PC-9 (cell line): ENCODE measurements around the gene IL1R2. TPM values are rescaled to one million over a fixed set of nuclear protein-coding genes. Genes with fewer than 3 reads are reported as not detected.

Source experiments
- BruUV-seq: library from RNA; stranded (reverse); fragments of 400-500 nt; replicated peaks from 2 replicates; lab custom pipeline; 2021; lab: Mats Ljungman, UMichigan
- CTCF ChIA-PET: fragments of 300-600 bp; sonication (Branson Sonifier 250); formaldehyde crosslinking; loops from one replicate; lab custom pipeline; 2022; ENCODE audit warnings: antibody characterized with exemption; lab: Charles Lee
- POLR2A ChIA-PET: fragments of 300-600 bp; sonication (Branson Sonifier 250); formaldehyde crosslinking; loops from one replicate; lab custom pipeline; 2022; ENCODE audit warnings: antibody characterized with exemption; ENCODE audit not compliant: unreplicated experiment; lab: Charles Lee
- DNase-seq, 2 experiments: peaks; one replicate each; pipeline versions ENCODE4 v3.0.0 to v3.0.0-alpha.2; 2015 to 2022; ENCODE audit warnings: mixed read lengths in 1 of 2
- H2AFZ ChIP-seq: fragments of 200-600 bp; sonication (generic); 2 replicates; pipeline ENCODE4 v1.8.1; 2017; ENCODE audit warnings: antibody characterized with exemption
- H3F3A ChIP-seq: fragments of 200-600 bp; sonication (generic); 2 replicates; pipeline ENCODE4 v1.8.1; 2017; ENCODE audit warnings: antibody characterized with exemption, mild to moderate bottlenecking, low read depth; ENCODE audit not compliant: insufficient read depth
- H3K27ac ChIP-seq: fragments of 200-600 bp; sonication (generic); 2 replicates; pipeline ENCODE4 v1.6.1; 2016; ENCODE audit warnings: mixed run types
- H3K27me3 ChIP-seq: fragments of 200-600 bp; sonication (generic); 2 replicates; pipeline ENCODE4 v1.6.1; 2016; ENCODE audit warnings: low read depth, mixed run types; ENCODE audit not compliant: insufficient read depth
- H3K36me3 ChIP-seq: fragments of 200-600 bp; sonication (generic); 2 replicates; pipeline ENCODE4 v1.6.1; 2016; ENCODE audit warnings: low read depth, mixed run types
- H3K4me1 ChIP-seq: fragments of 200-600 bp; sonication (generic); replicated peaks from 2 replicates; pipeline ENCODE4 v1.6.1; 2016; ENCODE audit warnings: mixed run types; ENCODE audit not compliant: insufficient read depth
- H3K4me2 ChIP-seq: fragments of 200-600 bp; sonication (generic); 2 replicates; pipeline ENCODE4 v1.6.1; 2017; ENCODE audit warnings: mixed run types
- H3K4me3 ChIP-seq: fragments of 200-600 bp; sonication (generic); 2 replicates; pipeline ENCODE4 v1.6.1; 2016; ENCODE audit warnings: mixed run types
- H3K79me2 ChIP-seq: fragments of 200-600 bp; sonication (generic); 2 replicates; pipeline ENCODE4 v1.6.1; 2017; ENCODE audit warnings: low read depth, mixed run types
- H3K9me2 ChIP-seq: fragments of 200-600 bp; sonication (generic); 2 replicates; pipeline ENCODE4 v1.8.1; 2017; ENCODE audit warnings: mild to moderate bottlenecking; ENCODE audit not compliant: insufficient read depth
- H3K9me3 ChIP-seq: fragments of 200-600 bp; sonication (generic); 2 replicates; pipeline ENCODE4 v1.8.1; 2016; ENCODE audit warnings: low read depth; ENCODE audit not compliant: insufficient read depth
- H4K20me1 ChIP-seq: fragments of 200-600 bp; sonication (generic); 2 replicates; pipeline ENCODE4 v1.8.1; 2017; ENCODE audit not compliant: insufficient read depth
- CTCF ChIP-seq: fragments of 200-600 bp; sonication (generic); conservative IDR thresholded peaks from 2 replicates; pipeline ENCODE4 v1.6.1; 2017; ENCODE audit warnings: mixed run types, antibody characterized with exemption, mild to moderate bottlenecking, moderate library complexity
- EZH2 ChIP-seq: fragments of 200-600 bp; sonication (generic); IDR thresholded peaks from 2 replicates; pipeline ENCODE4 v1.8.0; 2017; ENCODE audit warnings: antibody characterized with exemption, low read depth
- intact Hi-C: fragments of 100-400 bp; cut with micrococcal nuclease; formaldehyde crosslinking; loops from one replicate; pipeline ENCODE4 v1.10.0; 2022; ENCODE audit not compliant: unreplicated experiment
- total RNA-seq: library from RNA; stranded (reverse); gene quantifications from 2 replicates; pipeline ENCODE4 v1.2.3, GENCODE V29; 2021

Gene IL1R2
- total RNA-seq, 1 experiment from 2014 or later: 3.8 TPM

- no TSS peak for BruUV-seq
- ChIA-PET CTCF (no interaction called here), POLR2A (no interaction called here)
- Histone ChIP-seq H2AFZ (no peak overlapping the region), H3K36me3 (no peaks in the 10 kb centered on the region), H3K4me2 (no peak overlapping the region), H3K9me2 (no peaks in the 10 kb centered on the region), H3K79me2 (no peaks in the 10 kb centered on the region), H3K9me3 (peaks cover 7% of the 10 kb centered on the region; the same call in 1 of the 2 replicates), H3K4me3 (no peak overlapping the region), H4K20me1 (no peaks in the 10 kb centered on the region), H3K27ac (no peak overlapping the region), H3K27me3 (no peaks in the 10 kb centered on the region), H3K4me1 (no peaks in the 10 kb centered on the region), H3F3A (no peaks in the 10 kb centered on the region)
- DNase-seq: no peak
- intact Hi-C loops: no loop called here
- TF ChIP-seq EZH2 (no peak), CTCF (no peak)
Measured at GRCh38 chr2:101947374-101947773, 44.4 kb upstream of the IL1R2 start.

GRCh38 chr2:101948625-101949155 is 43.1 kb upstream of the IL1R2 start:
- H3F3A ChIP-seq: no peaks in the 10 kb centered on the region
- no peaks in the 10 kb centered on the region for H3K36me3 ChIP-seq
- CTCF ChIA-PET: no interaction called here
- H3K4me1 ChIP-seq: no peaks in the 10 kb centered on the region
- POLR2A ChIA-PET: no interaction called here
- H3K4me3 ChIP-seq: no peak overlapping the region
- peaks cover 7% of the 10 kb centered on the region; the same call in 1 of the 2 replicates for H3K9me3 ChIP-seq
- no peaks in the 10 kb centered on the region for H3K27me3 ChIP-seq
- H3K79me2 ChIP-seq: no peaks in the 10 kb centered on the region
- no peak overlapping the region for H3K27ac ChIP-seq
- intact Hi-C loops: no loop called here
- no TSS peak for BruUV-seq
- no peaks in the 10 kb centered on the region for H4K20me1 ChIP-seq
- no peaks in the 10 kb centered on the region for H3K9me2 ChIP-seq
- DNase-seq: no peak
- no peak overlapping the region for H3K4me2 ChIP-seq
- no peak overlapping the region for H2AFZ ChIP-seq
- TF ChIP-seq CTCF (no peak), EZH2 (no peak)

- Histone ChIP-seq H3K36me3 (no peaks in the 10 kb centered on the region), H3K9me2 (no peaks in the 10 kb centered on the region), H3K4me2 (no peak overlapping the region), H3K4me3 (no peak overlapping the region), H3K9me3 (peaks cover 7% of the 10 kb centered on the region; the same call in 1 of the 2 replicates), H3K27me3 (no peaks in the 10 kb centered on the region), H2AFZ (no peak overlapping the region), H3F3A (no peaks in the 10 kb centered on the region), H3K27ac (no peak overlapping the region), H3K79me2 (no peaks in the 10 kb centered on the region), H4K20me1 (no peaks in the 10 kb centered on the region), H3K4me1 (no peaks in the 10 kb centered on the region)
- BruUV-seq: no TSS peak
- DNase-seq: no peak
- intact Hi-C loops: no loop called here
- POLR2A ChIA-PET: no interaction called here
- TF ChIP-seq CTCF: no peak
- TF ChIP-seq EZH2: no peak
- CTCF ChIA-PET: no interaction called here
Measured at GRCh38 chr2:101949304-101949703, 42.5 kb upstream of the IL1R2 start.
